ENCODE measurements around the gene CTSH.
A peak's percentile ranks its signal among the peaks of the same experiment; 100 is the strongest.
"Not testable (repeated sequence)": the region's sequence is repeated elsewhere in the genome, so short reads cannot be mapped to it uniquely, and the experiment has no call there.

CTSH gene

DNA sequence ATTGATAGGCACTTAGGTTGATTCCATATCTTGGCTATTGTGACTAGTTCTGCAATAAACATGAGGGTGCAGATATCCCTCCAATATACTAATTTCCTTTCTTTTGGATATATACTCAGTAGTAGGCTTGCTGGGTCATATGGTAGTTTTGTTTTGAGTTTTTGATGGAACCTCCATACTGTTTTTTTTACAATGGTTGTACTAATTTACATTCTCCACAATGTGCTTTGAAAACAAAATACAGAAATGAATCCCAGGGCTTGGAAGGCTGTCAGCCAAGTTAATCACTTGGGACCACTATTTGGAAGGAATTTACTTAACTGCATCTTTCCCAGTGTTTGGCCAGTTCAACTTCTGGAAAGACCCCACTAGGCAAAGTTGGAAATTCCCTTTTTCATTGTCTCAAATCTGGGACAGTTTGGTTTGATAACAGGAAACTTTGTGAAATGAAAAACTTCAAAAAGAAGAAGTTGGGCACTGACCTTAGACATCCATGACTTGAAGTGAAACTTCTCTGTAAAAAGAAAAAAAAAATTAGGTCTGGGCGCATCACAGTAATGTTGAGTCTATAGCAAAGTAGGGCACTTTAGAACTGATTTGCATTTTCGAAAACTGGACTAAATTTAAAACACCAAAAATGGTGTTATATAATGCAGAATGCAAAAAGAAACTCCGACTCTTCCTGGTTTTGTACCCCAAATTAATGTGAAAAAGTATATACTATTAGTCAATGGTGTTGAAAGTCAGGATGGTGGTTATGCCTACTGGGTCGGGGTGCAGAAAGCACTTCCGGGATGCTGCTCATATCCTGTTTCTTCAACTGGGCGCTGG lies 6.0 kb downstream of the CTSH start:
- no peak for DNase-seq (ENCODE audit: low spot score)

DNA sequence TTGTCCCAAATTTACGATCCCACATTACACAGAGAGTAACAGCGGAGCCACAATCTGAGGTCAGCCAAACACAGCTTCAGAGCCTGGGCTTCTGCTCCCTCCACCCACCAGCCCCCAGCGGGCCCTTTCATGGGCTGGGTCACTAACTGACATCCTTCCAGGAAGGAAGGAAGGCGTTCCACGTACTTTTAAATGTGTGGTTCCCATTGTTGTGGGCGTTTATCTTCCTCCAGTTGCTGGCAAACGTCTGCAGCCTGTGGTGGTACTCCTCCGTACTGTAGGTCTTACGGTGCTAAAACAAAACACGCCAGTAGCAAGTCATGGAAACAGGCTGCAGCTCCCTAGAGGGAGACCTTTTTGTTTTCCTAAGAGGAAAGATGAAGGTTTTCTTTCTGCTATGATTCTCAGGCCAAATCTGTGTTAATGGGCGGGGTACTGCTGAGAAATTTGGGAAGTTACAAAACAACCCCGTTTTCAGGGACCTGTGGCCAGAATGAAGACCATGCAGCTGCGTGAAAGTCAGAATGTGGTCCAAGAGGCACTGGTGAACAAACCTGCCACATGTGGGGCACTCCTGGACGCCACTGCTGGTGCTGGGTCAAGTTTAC lies 7.6 kb downstream of the CTSH start:
- DNase-seq (ENCODE audit: low spot score) = no peak

DNA sequence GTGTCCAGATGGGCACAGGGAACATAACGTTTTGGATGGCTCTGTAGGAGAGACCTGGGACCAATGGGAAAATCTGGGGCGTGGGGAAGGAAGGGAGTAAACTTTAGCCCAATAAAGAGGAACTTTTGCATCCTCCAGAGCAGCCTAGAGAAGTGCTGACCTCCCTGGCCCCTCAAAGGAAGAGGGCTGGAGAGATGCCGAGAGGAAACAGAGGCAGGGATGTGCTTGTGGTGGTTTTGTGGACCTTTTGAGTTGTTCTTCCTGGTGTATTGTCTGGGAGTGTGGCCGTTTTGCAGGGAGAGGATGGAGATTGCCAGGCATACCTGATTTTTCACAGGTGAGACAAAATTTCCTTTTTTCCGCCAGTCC lies 10.2 kb downstream of the CTSH start:
- DNase-seq (ENCODE audit: low spot score) = no peak

DNA sequence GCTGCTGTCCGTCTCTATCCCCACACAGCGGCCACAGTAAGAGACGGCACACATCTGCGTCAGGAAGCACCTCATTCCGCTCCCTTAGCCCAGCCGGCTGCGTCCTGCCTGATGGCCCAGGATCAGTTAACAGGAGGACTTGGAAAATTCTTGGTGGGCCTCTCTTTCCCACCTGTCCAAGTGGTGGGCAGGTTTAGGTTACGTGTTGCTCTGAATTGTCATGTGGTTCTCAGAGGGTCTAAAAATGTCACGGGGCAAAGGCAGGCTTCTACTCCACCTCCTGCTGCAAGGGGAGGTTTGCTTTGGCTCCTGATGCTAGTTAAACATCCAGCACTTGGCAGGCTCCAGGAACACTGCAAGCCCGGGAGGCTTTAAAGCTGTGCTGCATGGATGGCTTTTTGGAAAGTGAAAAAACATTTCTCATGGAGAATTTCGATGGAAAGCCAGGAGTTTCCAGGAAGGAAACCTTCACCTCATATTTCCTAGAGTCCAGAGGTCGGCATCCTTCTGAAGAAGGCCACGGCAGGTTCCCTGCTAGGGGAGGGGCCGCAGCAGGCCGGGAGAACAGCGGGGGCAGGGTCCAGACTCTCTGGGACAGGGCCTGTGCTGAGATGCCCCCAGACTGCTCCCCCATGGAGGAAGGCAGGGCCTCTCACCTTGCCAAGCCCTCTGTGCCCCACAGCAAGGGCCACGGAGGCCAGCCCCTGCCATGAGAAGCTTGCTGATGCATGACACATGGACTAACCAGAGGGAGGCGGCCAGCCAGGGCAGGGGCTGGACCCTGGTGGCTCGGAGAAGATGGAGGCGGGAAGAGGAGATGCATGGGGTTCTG lies 10.8 kb downstream of the CTSH start:
- DNase-seq (ENCODE audit: low spot score) = no peak

DNA sequence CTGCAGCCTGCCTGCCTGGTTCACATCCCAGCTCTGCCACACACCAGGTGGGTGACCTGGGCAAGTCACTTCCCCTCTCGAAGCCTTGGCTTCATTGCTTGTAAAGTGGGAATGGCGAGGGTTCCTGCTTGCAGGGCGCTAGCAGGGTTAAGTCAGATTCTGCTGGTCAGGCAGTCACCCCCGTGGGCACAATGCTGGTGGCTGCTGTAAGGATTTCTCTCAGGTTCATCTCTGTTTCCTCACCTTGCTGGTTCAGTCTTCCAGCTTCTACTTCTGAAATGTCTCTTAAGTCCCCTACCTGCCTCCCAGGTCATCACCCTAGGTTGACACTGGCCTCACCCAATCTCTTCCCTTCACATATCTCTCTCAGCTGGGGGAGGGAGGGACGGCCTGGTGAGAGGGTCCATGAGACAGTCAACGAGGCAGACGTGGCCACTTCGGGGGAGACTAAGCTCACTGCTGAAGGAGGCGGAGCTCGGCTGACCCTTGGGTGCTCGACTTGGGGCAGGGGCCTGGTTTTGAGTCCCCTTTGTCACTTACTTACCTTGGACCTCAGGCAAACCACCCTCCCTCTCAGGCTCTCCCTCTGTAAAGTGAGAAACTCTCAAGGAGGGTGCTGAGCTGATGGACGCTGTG lies 11.5 kb downstream of the CTSH start:
- DNase-seq (ENCODE audit: low spot score) = no peak

DNA sequence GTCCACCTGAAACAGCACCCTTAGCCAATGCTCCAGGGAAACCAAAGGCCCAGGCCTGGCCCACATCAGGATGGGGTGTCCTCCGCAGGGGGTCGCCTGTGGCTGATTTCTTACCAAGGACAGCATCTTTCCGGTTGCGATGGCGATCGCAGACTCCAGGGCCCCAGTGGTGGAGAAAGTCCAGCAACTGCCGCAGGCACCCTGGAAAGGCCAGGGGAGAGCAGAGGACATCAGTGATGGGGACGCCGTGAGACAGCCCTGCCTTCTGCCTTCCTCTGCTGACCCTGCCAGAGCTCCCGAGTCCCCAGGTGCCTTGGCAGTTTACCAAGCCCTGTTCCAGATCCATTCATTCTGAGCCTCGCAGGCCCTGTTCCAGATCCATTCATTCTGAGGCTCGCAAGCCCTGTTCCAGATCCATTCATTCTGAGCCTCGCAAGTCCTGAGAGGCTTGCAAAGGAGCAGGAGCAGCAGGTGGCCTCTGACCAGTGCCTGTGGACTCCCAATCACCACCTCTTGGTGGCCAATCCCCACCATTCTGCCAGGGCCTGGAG lies 12.5 kb downstream of the CTSH start:
- DNase-seq (ENCODE audit: low spot score) = peak; percentile 49

DNA sequence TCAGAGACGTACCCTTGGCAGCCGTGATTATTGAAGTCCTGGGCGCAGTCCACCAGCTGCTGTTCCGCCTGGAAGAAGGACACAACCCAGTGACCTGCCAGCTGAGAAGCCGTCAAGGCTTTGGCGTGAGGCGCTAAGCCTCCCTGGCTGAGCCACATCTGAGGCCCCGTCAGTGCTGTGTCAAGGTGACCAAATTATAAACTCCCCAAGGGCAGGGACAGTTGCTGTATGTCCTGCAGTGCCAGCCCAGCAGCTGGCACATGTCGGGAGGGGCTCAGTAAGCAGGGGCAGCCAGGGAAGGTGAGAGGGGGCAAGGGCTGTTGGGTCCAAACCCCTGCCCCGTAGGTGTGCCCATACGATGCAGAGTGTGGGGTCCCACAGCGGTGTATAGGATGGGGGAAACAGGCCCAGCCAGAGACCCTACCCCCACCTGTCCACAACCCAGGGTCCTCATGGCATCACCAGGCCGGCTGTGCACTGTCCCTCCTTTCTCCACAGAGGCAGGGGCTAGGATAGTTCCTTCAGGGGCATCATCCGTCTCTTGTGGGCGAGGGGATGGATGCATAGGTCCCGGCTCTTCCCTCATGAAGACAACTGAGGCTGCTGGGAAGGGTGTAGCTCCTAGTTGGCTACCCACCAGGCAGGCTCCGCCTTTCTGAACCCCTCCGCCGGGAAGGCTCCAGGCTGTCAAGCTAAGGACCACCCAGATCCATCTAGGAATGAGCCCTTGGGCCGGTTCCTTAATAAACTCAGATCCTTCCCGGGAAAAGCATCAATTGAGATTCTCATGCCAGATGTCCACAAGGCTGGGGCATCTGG lies 13.2 kb downstream of the CTSH start:
- no peak for DNase-seq (ENCODE audit: low spot score)

DNA sequence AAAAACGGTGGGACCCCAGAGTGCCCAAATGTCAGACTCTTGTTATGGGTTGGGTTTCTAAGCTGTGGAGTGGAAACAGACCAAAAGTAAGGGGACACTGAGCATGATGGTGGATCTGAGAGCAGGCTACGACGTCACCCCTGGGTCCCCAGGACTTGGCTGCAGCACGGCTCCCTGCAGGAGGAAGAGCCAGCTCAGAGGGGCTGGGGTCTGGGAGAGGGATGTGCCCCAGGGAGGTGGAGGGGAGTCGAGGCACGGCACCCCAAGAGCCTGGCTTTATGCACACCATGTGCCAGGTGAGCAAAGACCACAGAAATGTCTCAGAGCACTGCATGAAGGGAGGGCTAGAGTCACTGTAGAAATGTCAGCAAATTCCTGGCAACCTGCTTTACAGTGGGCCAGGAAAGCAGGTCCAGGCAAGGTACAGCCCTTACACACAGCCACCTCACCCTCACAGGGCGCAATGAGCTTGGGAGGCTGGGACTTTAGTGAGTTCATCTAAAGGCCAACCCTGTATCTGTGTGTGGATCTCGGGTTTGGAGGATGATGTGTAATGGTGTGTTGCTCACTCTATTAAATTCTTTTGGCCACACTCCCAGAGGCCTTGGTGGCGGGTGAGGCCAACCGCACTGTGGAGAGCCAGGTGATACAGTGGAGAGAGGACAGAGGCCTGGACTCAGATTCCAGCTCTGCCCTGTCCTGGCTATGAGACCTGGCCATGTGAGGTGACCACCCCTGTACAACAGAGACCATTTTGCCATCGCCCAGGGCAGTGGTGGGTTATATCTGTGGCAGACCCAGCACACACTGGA lies 14.1 kb downstream of the CTSH start:
- DNase-seq (ENCODE audit: low spot score) = no peak

DNA sequence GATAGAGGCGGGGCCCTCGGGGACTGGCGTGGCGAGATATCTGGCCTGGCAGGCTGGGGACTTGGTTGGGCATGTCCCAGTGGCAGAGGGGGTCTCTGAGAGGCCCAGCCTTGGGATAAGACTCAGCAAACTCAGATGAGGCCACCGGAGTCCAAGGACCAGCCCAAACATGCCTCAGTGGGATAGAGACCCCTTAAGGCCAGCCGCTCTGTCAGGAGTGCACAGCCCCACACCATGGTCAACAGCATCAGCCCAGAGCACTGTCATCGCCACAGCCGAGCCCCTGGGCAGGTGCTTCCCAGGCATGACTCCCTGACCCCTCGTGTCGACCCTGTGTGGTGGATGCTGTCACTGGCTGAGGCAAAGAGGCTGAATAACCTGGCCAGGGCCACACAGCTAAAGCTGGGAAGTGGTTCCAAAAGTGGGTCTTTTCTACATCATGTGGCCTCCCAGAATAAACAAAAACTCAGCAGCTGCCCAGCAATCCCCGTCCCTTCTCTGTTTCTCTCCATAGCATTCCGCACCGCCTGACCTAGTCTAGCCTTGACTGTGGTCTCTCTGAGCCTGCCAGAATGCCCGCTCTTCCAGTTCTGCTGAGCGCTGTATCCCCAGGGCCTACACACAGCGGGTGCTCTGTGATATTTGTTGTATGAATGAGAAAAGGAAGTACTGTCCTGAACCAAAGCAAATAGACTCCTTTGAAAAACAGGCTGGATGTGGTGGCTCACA lies 15.1 kb downstream of the CTSH start:
- no peak for DNase-seq (ENCODE audit: low spot score)

DNA sequence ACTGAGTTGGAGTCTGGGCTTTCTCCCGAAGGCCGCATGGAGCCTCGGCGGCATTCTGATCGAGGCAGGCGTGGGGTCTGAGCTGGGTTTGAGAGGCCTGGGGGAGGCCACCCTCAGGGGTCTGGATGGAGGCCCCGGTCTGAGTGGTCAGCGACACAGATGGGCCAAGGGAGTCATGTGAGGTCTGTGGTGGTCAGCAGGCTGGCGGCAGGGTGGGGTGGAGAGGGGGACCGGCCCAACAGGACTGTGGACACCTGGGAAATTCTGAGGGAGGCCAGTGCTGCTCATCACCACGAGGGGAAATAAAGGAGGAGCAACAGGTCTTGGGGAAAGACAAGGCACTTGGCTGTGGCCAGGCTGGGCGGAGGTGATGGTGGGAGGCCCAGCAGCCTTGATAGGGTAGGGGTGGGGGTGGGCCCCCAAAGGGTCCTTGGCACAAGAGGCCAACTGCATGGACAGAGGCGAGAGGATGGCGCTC lies 16.2 kb downstream of the CTSH start:
- DNase-seq (ENCODE audit: low spot score) = no peak

DNA sequence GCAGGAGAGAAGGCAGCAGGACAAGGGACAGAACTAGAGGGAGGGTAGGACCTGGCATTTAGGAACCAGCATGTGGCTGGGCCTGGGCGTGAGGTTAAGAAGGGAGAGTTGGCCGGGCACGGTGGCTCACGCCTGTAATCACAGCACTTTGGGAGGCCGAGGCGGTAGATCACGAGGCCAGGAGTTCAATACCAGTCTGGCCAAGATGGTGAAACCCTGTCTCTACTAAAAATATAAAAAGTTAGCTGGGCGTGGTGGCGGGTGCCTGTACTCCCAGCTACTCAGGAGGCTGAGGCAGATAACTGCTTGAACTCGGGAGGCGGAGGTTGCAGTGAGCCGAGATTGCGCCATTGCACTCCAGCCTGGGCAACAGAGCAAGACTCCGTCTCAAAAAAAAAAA lies 16.7 kb downstream of the CTSH start:
- not testable (repeated sequence) for DNase-seq (ENCODE audit: low spot score)

DNA sequence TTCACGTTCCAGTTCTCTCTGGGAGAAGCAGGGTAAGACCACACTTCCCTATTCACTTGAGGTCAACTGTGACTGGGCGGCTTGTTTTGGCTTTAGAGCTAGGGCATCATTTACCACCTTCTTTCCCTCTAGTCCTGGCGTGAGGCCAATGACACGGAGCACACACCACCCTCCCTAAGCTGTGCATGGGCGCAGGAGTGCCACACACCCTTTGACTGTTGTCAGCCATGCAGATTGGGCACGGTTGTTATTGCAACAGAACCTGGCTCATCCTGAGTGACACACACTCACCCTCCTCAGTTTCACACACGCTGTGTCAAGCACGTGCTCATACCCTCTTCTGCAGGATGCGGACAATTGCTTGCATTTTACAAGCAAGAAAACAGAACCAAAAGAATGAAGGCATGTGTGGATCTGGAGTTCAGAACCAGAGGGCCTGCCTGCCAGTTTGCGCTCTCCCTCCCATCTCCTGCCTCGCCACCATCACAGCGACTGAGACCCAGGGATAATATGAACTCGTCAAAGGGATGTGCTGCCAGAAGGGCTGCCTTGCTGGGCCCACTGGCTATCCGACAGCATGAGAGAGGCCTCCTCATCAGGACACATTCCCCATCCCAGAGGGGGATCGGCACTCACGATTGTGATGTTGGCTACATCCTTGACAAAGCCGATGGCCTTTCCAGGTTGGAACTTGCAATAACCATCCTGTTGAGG lies 17.6 kb downstream of the CTSH start:
- no peak for DNase-seq (ENCODE audit: low spot score)

DNA sequence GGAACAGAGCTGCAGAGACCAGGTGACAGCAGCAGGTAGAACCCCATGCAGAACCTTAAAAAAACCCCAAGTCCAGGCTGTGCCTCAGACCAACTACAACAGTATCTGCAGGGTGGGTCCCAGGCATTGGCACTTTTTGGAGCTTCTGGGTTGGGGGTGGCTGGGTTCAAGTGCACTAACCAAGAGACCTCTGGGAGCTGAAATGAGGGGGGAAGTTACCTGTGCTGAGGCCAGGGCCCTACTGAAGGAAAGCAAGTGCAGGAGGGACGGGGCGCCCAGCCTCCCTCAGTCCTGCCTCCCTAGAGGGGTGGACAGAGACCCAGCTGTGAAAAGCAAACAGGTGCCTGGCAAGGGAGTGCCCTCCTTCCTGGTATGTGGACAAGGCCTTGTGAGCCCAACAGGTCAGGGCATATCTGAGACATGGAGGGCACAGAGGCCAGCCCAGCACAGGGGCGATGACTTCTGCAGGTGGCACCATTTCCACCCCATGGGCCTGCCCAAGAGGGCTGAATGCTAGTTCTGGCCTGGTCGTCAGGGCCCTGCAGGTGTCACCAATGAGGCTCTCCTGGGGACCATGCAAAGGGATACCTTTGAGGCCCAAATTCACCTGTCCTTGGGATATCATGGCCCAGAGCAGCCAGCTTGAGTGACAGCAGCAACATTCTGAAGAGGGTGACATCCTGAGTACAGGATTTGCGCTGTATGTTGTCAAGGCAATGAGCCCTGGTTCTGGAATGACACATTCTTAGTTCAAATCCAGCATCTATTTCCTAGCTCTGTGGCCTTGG lies 18.7 kb downstream of the CTSH start:
- no peak for DNase-seq (ENCODE audit: low spot score)

DNA sequence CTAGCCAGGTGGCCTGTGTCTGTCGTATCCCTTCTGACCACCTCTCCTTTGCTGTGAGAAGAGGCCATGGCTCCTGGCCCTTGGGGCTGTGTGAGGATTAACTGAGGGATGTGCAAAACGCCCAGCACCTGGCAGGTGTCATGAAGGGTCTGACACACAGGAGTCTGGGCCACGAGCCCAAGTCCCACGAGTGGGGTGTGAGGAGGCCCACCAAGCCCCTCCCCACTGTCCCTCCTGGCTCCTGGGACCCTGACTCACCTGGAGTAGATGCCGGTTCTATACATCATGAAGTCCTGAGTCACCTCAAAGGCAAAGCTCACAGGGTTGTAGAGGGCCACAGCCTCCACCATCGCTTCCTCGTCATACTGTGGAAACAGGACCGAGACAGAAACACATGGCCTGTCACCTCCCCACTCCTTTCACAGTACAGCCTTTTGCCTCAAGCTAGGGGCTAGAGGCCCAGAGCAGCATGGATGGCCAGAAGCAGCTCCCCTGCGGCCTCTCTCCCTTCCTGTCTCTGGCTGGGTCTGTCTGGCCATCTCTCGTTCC lies 19.7 kb downstream of the CTSH start:
- no peak for DNase-seq (ENCODE audit: low spot score)

DNA sequence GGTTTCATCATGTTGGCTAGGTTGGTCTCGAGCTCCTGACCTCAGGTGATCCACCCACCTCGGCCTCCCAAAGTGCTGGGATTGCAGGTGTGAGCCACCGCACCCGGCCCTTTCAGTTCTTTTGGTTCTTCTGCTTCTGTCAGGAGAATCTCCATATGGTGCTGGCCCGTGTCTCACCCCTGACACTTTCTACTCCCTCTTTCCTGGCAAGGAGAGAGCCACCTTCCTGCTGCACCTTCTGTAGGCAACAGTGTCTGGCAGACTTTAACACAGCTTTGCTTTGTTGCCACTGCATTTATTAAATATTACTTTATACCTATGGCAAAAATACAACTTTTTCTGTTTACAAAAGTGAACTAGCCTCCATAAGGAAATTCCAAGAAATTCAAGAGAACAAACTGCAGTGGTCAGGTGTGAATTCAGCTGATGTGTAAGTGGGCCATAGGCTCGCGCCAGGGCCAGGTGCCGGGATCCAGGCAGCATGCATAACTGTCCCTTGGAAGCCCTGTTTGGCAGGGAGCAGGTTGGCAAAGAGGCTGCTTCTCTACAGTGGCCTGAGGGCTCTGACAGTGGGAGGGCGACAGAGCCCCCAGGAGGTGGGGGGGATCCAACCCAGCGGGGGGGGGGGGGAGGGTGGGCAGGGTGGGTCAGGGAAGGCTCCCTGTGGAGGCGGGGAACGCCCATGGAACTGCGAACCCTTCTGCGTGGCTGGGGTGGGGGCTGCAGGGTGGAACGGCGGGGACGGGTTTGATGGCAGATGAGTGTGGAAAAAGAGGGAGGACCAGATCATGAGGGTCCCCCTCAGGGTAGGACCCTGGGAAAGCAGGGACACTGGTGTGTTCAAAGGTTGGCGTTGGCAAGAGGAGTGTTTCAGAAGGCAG lies 21.1 kb downstream of the CTSH start:
- peak; percentile 51 for DNase-seq (ENCODE audit: low spot score)

DNA sequence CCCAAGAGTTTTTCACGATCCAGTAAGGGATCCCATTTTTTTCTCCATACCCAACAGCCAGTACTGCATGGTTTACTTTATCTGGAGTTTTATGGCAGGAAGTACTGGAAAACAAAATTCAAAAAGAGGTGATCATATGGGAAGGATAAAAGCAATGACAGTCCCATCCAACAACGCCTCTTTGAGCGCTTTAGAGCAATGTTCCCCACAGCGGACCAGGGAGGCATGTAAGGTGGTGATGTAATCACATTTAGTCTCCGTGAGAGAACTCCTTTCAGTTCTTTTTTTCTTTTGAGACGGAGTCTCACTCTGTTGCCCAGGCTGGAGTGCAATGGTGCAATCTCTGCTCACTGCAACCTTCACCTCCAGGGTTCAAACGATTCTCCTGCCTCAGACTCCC lies 21.8 kb downstream of the CTSH start:
- DNase-seq (ENCODE audit: low spot score) = no peak

DNA sequence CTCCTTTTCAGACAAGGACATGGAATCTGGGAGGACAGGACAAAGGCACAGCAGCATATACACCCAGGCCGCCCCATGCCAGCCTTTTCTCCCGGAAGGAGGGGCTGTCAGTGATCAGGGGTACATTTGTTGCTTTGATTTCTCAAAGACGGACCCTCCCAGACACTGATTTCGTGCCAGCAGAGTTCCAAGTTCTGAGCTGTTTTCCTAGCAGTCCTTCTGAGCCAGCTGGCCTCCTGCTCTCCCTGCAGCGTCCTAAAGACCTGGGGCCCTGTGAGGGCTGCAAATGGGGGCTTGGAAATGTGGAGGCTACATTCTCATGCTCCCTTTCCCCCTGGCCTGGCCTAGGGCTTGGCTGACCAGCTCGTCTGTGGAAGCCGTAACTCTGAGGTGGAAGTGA lies 22.3 kb downstream of the CTSH start:
- no peak for DNase-seq (ENCODE audit: low spot score)

All from cerebellar cortex (tissue), 1 donor.